PC-3 (cell line): ENCODE data around the gene UCKL1.
"Not testable (repeated sequence)": the region's sequence is repeated elsewhere in the genome, so short reads cannot be mapped to it uniquely, and the experiment has no call there.

ENCODE experiments used
- CTCF ChIP-seq: fragments of 300-600 bp; sonication (generic); conservative IDR thresholded peaks from 2 replicates; pipeline ENCODE4 v1.5.1; 2017; ENCODE audit warnings: antibody characterized with exemption, low read depth, mild to moderate bottlenecking, low read length
- EZH2 ChIP-seq: fragments of 300-600 bp; sonication (generic); IDR thresholded peaks from one replicate; pipeline ENCODE4 v1.6.1; 2017; ENCODE audit warnings: antibody characterized with exemption, mild to moderate bottlenecking, low read length; ENCODE audit not compliant: unreplicated experiment

- TF ChIP-seq CTCF, EZH2: not testable (repeated sequence)
These were observed 20.3 kb upstream of the UCKL1 start for GRCh38 chr20:63976511-63976910.
